GM19324 (cell line): ENCODE data around the gene PHACTR1.

Source experiments
- ATAC-seq: cut with Tn5 transposase; IDR thresholded peaks from one replicate; pipeline ENCODE4 v1.9.1; 2021; ENCODE audit warnings: mild to moderate bottlenecking, moderate library complexity; ENCODE audit not compliant: unreplicated experiment, low FRiP score

PHACTR1 gene

GRCh38 chr6:13273202-13273930, 556.8 kb downstream of the PHACTR1 start:
- no peak for ATAC-seq

- peak; percentile 46 for ATAC-seq
Measured at GRCh38 chr6:13273931-13274706, 557.6 kb downstream of the PHACTR1 start.

- ATAC-seq = no peak
Measured at GRCh38 chr6:13274707-13275434, 558.3 kb downstream of the PHACTR1 start.

- no peak for ATAC-seq
Measured at GRCh38 chr6:13275435-13275989, 558.9 kb downstream of the PHACTR1 start.

- ATAC-seq = no peak
Measured at GRCh38 chr6:13277231-13277630, 560.7 kb downstream of the PHACTR1 start.

GRCh38 chr6:13278164-13278563, 561.6 kb downstream of the PHACTR1 start:
- no peak for ATAC-seq

GRCh38 chr6:13278991-13279390, 562.4 kb downstream of the PHACTR1 start:
- ATAC-seq = no peak

- ATAC-seq = no peak
Measured at GRCh38 chr6:13280254-13280653, 563.7 kb downstream of the PHACTR1 start.

GRCh38 chr6:13281686-13282085, 565.1 kb downstream of the PHACTR1 start:
- ATAC-seq = no peak

- no peak for ATAC-seq
Measured at GRCh38 chr6:13282393-13283069, 566.0 kb downstream of the PHACTR1 start.

GRCh38 chr6:13283331-13283730, 566.8 kb downstream of the PHACTR1 start:
- no peak for ATAC-seq

- no peak for ATAC-seq
Measured at GRCh38 chr6:13284646-13285045, 568.1 kb downstream of the PHACTR1 start.

GRCh38 chr6:13285705-13286104, 569.1 kb downstream of the PHACTR1 start:
- no peak for ATAC-seq

GRCh38 chr6:13286181-13286580, 569.6 kb downstream of the PHACTR1 start:
- ATAC-seq = no peak

GRCh38 chr6:13287104-13287503, 570.5 kb downstream of the PHACTR1 start:
- ATAC-seq = no peak

- no peak for ATAC-seq
Measured at GRCh38 chr6:13288481-13288880, 571.9 kb downstream of the PHACTR1 start.

GRCh38 chr6:13288969-13289391, 572.4 kb downstream of the PHACTR1 start:
- ATAC-seq = no peak

GRCh38 chr6:13289789-13290318, 573.3 kb downstream of the PHACTR1 start:
- no peak for ATAC-seq

GRCh38 chr6:13290335-13290734, 573.8 kb downstream of the PHACTR1 start:
- no peak for ATAC-seq

- ATAC-seq = no peak
Measured at GRCh38 chr6:13292774-13293173, 576.2 kb downstream of the PHACTR1 start.
